ENCODE results near the gene KDF1. TPM values are rescaled to one million over a fixed set of nuclear protein-coding genes. Genes with fewer than 3 reads are reported as not detected.
A peak's percentile ranks its signal among the peaks of the same experiment; 100 is the strongest.

KDF1 gene
- total RNA-seq (2014; rRNA removed; shearing (Covaris generic)), result not detected in 2 replicates

- peak; percentile 37 for DNase-seq (ENCODE audit: low spot score)
- in situ Hi-C loops (cut with HindIII; ENCODE audit: low sequenced_read_pairs), result loop anchor here (25.0 kb wide), 1 partner anchor 102 kb away; no protein-coding TSS in a partner anchor
Observed at GRCh38 chr1:26959722-26960624, at the start of gene KDF1. TSS of gene KDF1 (minus strand) at chr1:26960468. CDS start at chr1:26952380, 8,088 bp downstream.

GRCh38 chr1:27009601-27010197 is 49.4 kb upstream of the KDF1 start:
- DNase-seq (ENCODE audit: low spot score), result no peak

GRCh38 chr1:27007909-27008582 is 47.8 kb upstream of the KDF1 start:
- no peak for DNase-seq (ENCODE audit: low spot score)
- in situ Hi-C loops (cut with HindIII; ENCODE audit: low sequenced_read_pairs), result no loop called here

More at GRCh38 chr1:27009601-27010197, 49.4 kb upstream of the KDF1 start:
- in situ Hi-C loops (cut with HindIII; ENCODE audit: low sequenced_read_pairs), result no loop called here

- no peak for DNase-seq (ENCODE audit: low spot score)
- in situ Hi-C loops (cut with HindIII; ENCODE audit: low sequenced_read_pairs), result no loop called here
Observed at GRCh38 chr1:27006683-27007082, 46.4 kb upstream of the KDF1 start.

- DNase-seq (ENCODE audit: low spot score), result no peak
- in situ Hi-C loops (cut with HindIII; ENCODE audit: low sequenced_read_pairs), result no loop called here
Observed at GRCh38 chr1:27005648-27006496, 45.6 kb upstream of the KDF1 start.

- DNase-seq (ENCODE audit: low spot score), result no peak
- in situ Hi-C loops (cut with HindIII; ENCODE audit: low sequenced_read_pairs), result no loop called here
Observed at GRCh38 chr1:27005166-27005530, 44.9 kb upstream of the KDF1 start.

GRCh38 chr1:27004471-27005165 is 44.4 kb upstream of the KDF1 start:
- no peak for DNase-seq (ENCODE audit: low spot score)
- in situ Hi-C loops (cut with HindIII; ENCODE audit: low sequenced_read_pairs), result no loop called here

GRCh38 chr1:27003745-27004470 is 43.6 kb upstream of the KDF1 start:
- in situ Hi-C loops (cut with HindIII; ENCODE audit: low sequenced_read_pairs), result no loop called here
- DNase-seq (ENCODE audit: low spot score), result no peak

GRCh38 chr1:27001570-27002360 is 41.5 kb upstream of the KDF1 start:
- in situ Hi-C loops (cut with HindIII; ENCODE audit: low sequenced_read_pairs), result no loop called here
- DNase-seq (ENCODE audit: low spot score), result no peak

GRCh38 chr1:27000817-27001460 is 40.7 kb upstream of the KDF1 start:
- no peak for DNase-seq (ENCODE audit: low spot score)
- in situ Hi-C loops (cut with HindIII; ENCODE audit: low sequenced_read_pairs), result no loop called here

- DNase-seq (ENCODE audit: low spot score), result no peak
- in situ Hi-C loops (cut with HindIII; ENCODE audit: low sequenced_read_pairs), result no loop called here
Observed at GRCh38 chr1:27000090-27000816, 40.0 kb upstream of the KDF1 start.

- no peak for DNase-seq (ENCODE audit: low spot score)
- in situ Hi-C loops (cut with HindIII; ENCODE audit: low sequenced_read_pairs), result no loop called here
Observed at GRCh38 chr1:26999440-26999987, 39.2 kb upstream of the KDF1 start.

GRCh38 chr1:26998429-26999300 is 38.4 kb upstream of the KDF1 start:
- no peak for DNase-seq (ENCODE audit: low spot score)
- in situ Hi-C loops (cut with HindIII; ENCODE audit: low sequenced_read_pairs), result no loop called here

GRCh38 chr1:26996665-26997064 is 36.4 kb upstream of the KDF1 start:
- DNase-seq (ENCODE audit: low spot score), result no peak

GRCh38 chr1:26996024-26996423 is 35.8 kb upstream of the KDF1 start:
- in situ Hi-C loops (cut with HindIII; ENCODE audit: low sequenced_read_pairs), result no loop called here
- no peak for DNase-seq (ENCODE audit: low spot score)

More at GRCh38 chr1:26996665-26997064, 36.4 kb upstream of the KDF1 start:
- in situ Hi-C loops (cut with HindIII; ENCODE audit: low sequenced_read_pairs), result no loop called here

Measured in G401 (cell line).